Neural cell (in vitro differentiated cells): ENCODE data around the gene CRTAP. TPM values are rescaled to one million over a fixed set of nuclear protein-coding genes. Genes with fewer than 3 reads are reported as not detected.

Experiments used
- H2AFZ ChIP-seq: fragments of 200-600, 300-800 bp; sonication (generic), shearing (Covaris generic); 2 replicates; pipeline ENCODE4 v1.6.0; 2014; ENCODE audit warnings: low read depth, mild to moderate bottlenecking, antibody characterized with exemption, low read length, moderate library complexity
- H3F3A ChIP-seq: fragments of 200-600 bp; shearing (Covaris generic); 2 replicates; pipeline ENCODE4 v1.6.1; 2016; ENCODE audit warnings: mild to moderate bottlenecking, moderate library complexity, mixed read lengths, antibody characterized with exemption, low read length; ENCODE audit not compliant: insufficient read depth, poor library complexity, severe bottlenecking
- H3K27ac ChIP-seq: fragments of 200-600, 300-800 bp; sonication (generic), shearing (Covaris generic); 2 replicates; pipeline ENCODE4 v1.5.1; 2014; ENCODE audit warnings: mild to moderate bottlenecking, low read length, moderate library complexity
- H3K27me3 ChIP-seq: fragments of 300-800, 200-600 bp; sonication (generic), shearing (Covaris generic); 2 replicates; pipeline ENCODE4 v1.6.0; 2014; ENCODE audit warnings: mild to moderate bottlenecking, low read depth, low read length, moderate library complexity; ENCODE audit not compliant: insufficient read depth
- H3K36me3 ChIP-seq: fragments of 300-800, 200-600 bp; sonication (generic), shearing (Covaris generic); 2 replicates; pipeline ENCODE4 v1.5.1; 2014; ENCODE audit warnings: mild to moderate bottlenecking, antibody characterized with exemption, low read length, moderate library complexity; ENCODE audit not compliant: insufficient read depth
- H3K4me2 ChIP-seq: fragments of 300-800, 200-600 bp; sonication (generic), shearing (Covaris generic); 2 replicates; pipeline ENCODE4 v1.6.0; 2014; ENCODE audit warnings: mild to moderate bottlenecking, low read length
- H3K4me3 ChIP-seq: fragments of 300-800, 200-600 bp; sonication (generic), shearing (Covaris generic); 2 replicates; pipeline ENCODE4 v1.5.1; 2014; ENCODE audit warnings: mild to moderate bottlenecking, low read length, moderate library complexity
- H3K79me2 ChIP-seq: fragments of 200-600 bp; shearing (Covaris generic); replicated peaks from 2 replicates; pipeline ENCODE4 v1.6.0; 2014; ENCODE audit warnings: mild to moderate bottlenecking, low read length, moderate library complexity; ENCODE audit not compliant: insufficient read depth
- H3K9ac ChIP-seq: fragments of 300-800, 200-600 bp; sonication (generic), shearing (Covaris generic); 2 replicates; pipeline ENCODE4 v1.6.1; 2016; ENCODE audit warnings: mild to moderate bottlenecking, low read length, mixed read lengths
- H3K9me2 ChIP-seq: fragments of 200-600 bp; shearing (Covaris generic); 2 replicates; pipeline ENCODE4 v1.6.1; 2016; ENCODE audit warnings: mild to moderate bottlenecking, low read length, mixed read lengths; ENCODE audit not compliant: insufficient read depth
- H3K9me3 ChIP-seq: fragments of 200-600, 300-800 bp; sonication (generic), shearing (Covaris generic); 2 replicates; pipeline ENCODE4 v1.6.1; 2016; ENCODE audit warnings: mild to moderate bottlenecking, mixed run types, low read length, moderate library complexity, mixed read lengths
- H4K20me1 ChIP-seq: fragments of 200-600 bp; shearing (Covaris generic); 2 replicates; pipeline ENCODE4 v1.6.1; 2016; ENCODE audit warnings: mild to moderate bottlenecking, mixed run types; ENCODE audit not compliant: insufficient read depth
- CTCF ChIP-seq: fragments of 450-650 bp; IDR thresholded peaks from 2 replicates; pipeline ENCODE4 v1.5.1; 2014; ENCODE audit warnings: antibody characterized with exemption, mild to moderate bottlenecking, moderate library complexity; ENCODE audit not compliant: poor library complexity, severe bottlenecking
- EP300 ChIP-seq: fragments of 450-650 bp; conservative IDR thresholded peaks from 2 replicates; pipeline ENCODE4 v1.6.1; 2014; ENCODE audit warnings: antibody characterized with exemption, mild to moderate bottlenecking, moderate library complexity; ENCODE audit not compliant: poor library complexity, severe bottlenecking
- EZH2 ChIP-seq: fragments of 200-600, 300-800 bp; shearing (Covaris generic), sonication (generic); IDR thresholded peaks from 2 replicates; pipeline ENCODE4 v1.6.1; 2014; ENCODE audit warnings: antibody characterized with exemption, low read length, borderline replicate concordance, mild to moderate bottlenecking; ENCODE audit not compliant: insufficient read depth, poor library complexity, severe bottlenecking
- MXI1 ChIP-seq: fragments of 450-650 bp; conservative IDR thresholded peaks from 2 replicates; pipeline ENCODE4 v1.6.1; 2014; ENCODE audit warnings: antibody characterized with exemption, mild to moderate bottlenecking; ENCODE audit not compliant: poor library complexity, severe bottlenecking
- POLR2AphosphoS5 ChIP-seq: IDR thresholded peaks from 2 replicates; pipeline ENCODE4 v1.6.1; 2012
- RAD21 ChIP-seq: fragments of 450-650 bp; conservative IDR thresholded peaks from 2 replicates; pipeline ENCODE4 v1.6.1; 2014; ENCODE audit warnings: antibody characterized with exemption, mild to moderate bottlenecking, moderate library complexity
- SMC3 ChIP-seq: fragments of 450-650 bp; conservative IDR thresholded peaks from 2 replicates; pipeline ENCODE4 v1.6.1; 2014; ENCODE audit warnings: antibody characterized with exemption, mild to moderate bottlenecking, moderate library complexity; ENCODE audit not compliant: poor library complexity
- TAF1 ChIP-seq: IDR thresholded peaks from 2 replicates; pipeline ENCODE4 v1.6.1; 2012; ENCODE audit warnings: low read depth
- polyA plus RNA-seq: library from polyadenylated mRNA; depleted of rRNA; stranded (reverse); fragments of >200 nt; gene quantifications from 2 replicates; pipeline ENCODE4 v1.2.3, GENCODE V29; 2014
- TF ChIP-seq, protein P1 (sequence below): IDR thresholded peaks from 2 replicates; pipeline ENCODE4 v1.6.1; 2012; ENCODE audit warnings: borderline replicate concordance

The CRTAP gene
- polyA plus RNA-seq, 1 donor from 2014 or later: 7.1 TPM

- no peak for TF ChIP-seq EP300
- TF ChIP-seq POLR2AphosphoS5: no peak
- TF ChIP-seq TAF1: no peak
- H3K9me3 ChIP-seq: no peaks in the 10 kb centered on the region
- H3K27me3 ChIP-seq: no peaks in the 10 kb centered on the region
- no peaks in the 10 kb centered on the region for H3K9me2 ChIP-seq
- H3K36me3 ChIP-seq: no peaks in the 10 kb centered on the region
- no peak overlapping the region for H2AFZ ChIP-seq
- H3K4me3 ChIP-seq: no peak overlapping the region
- H4K20me1 ChIP-seq: no peaks in the 10 kb centered on the region
- no peaks in the 10 kb centered on the region for H3F3A ChIP-seq
- H3K9ac ChIP-seq: no peak overlapping the region
- H3K79me2 ChIP-seq: no peaks in the 10 kb centered on the region
- H3K27ac ChIP-seq: no peak overlapping the region
- H3K4me2 ChIP-seq: no peak overlapping the region
These were observed 52.3 kb downstream of the CRTAP start for GRCh38 chr3:33166095-33166494.

DNA sequence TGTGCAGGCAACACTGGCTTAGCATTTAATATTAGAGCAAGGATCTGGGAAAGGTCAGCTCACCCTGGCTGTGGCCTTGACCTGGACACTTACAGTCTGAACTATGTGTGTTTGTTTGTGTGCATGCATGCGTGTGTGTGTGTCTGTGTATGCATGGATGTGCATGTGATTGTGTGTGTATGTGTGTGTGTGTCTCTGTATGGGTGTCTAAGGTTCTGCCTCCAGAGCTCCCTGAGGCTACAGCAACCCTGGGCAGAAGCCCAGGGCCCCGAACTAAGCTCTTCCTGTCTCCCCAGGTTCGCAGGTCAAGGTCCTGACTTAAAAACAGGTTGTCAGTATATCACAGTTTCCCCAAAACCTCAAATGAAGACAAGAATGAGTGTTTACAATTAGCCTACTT lies 53.5 kb downstream of the CRTAP start:
- Histone ChIP-seq H3K27ac (no peak overlapping the region), H3K27me3 (no peaks in the 10 kb centered on the region), H3K36me3 (no peaks in the 10 kb centered on the region), H2AFZ (no peak overlapping the region), H3K79me2 (no peaks in the 10 kb centered on the region), H3K9me2 (no peaks in the 10 kb centered on the region), H3K9ac (no peak overlapping the region), H4K20me1 (no peaks in the 10 kb centered on the region), H3K4me3 (no peak overlapping the region), H3K4me2 (no peak overlapping the region), H3F3A (no peaks in the 10 kb centered on the region), H3K9me3 (no peaks in the 10 kb centered on the region)
- no peak for TF ChIP-seq MXI1
- TF ChIP-seq RAD21: no peak
- no peak for TF ChIP-seq TAF1
- no peak for TF ChIP-seq CTCF
- no peak for TF ChIP-seq SMC3
- no peak for TF ChIP-seq EZH2
- TF ChIP-seq, protein P1, sequence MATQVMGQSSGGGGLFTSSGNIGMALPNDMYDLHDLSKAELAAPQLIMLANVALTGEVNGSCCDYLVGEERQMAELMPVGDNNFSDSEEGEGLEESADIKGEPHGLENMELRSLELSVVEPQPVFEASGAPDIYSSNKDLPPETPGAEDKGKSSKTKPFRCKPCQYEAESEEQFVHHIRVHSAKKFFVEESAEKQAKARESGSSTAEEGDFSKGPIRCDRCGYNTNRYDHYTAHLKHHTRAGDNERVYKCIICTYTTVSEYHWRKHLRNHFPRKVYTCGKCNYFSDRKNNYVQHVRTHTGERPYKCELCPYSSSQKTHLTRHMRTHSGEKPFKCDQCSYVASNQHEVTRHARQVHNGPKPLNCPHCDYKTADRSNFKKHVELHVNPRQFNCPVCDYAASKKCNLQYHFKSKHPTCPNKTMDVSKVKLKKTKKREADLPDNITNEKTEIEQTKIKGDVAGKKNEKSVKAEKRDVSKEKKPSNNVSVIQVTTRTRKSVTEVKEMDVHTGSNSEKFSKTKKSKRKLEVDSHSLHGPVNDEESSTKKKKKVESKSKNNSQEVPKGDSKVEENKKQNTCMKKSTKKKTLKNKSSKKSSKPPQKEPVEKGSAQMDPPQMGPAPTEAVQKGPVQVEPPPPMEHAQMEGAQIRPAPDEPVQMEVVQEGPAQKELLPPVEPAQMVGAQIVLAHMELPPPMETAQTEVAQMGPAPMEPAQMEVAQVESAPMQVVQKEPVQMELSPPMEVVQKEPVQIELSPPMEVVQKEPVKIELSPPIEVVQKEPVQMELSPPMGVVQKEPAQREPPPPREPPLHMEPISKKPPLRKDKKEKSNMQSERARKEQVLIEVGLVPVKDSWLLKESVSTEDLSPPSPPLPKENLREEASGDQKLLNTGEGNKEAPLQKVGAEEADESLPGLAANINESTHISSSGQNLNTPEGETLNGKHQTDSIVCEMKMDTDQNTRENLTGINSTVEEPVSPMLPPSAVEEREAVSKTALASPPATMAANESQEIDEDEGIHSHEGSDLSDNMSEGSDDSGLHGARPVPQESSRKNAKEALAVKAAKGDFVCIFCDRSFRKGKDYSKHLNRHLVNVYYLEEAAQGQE: no peak
- no peak for TF ChIP-seq POLR2AphosphoS5
- TF ChIP-seq EP300: no peak
